Ramos (cell line): ENCODE measurements around the gene ZDHHC9.

Experiments used
- in situ Hi-C: fragments of 300-500 bp; cut with MboI; formaldehyde crosslinking; loops from one replicate; pipeline ENCODE4 v1.14.3; 2022; ENCODE audit warnings: low sequenced_read_pairs; ENCODE audit not compliant: unreplicated experiment

Gene ZDHHC9

DNA sequence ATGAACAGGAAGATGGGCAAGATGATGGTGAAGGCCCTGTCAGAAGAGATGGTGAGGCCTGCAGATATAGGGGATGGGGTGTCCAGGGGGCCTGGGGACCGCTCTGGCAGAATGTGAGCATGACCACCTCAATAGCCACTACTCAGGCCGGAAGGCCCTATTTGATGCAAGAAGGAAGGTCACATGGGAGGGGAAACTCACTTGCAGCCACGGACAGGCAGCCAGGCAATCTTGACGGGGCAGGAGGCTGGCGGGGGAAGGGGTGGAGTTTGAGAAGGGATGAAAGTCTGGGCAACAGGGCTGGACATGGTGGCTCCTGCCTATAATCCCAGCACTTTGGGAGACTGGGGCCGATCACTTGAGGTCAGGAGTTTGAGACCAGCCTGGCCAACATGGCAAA lies 55.2 kb downstream of the ZDHHC9 start:
- in situ Hi-C loops: no loop called here

DNA sequence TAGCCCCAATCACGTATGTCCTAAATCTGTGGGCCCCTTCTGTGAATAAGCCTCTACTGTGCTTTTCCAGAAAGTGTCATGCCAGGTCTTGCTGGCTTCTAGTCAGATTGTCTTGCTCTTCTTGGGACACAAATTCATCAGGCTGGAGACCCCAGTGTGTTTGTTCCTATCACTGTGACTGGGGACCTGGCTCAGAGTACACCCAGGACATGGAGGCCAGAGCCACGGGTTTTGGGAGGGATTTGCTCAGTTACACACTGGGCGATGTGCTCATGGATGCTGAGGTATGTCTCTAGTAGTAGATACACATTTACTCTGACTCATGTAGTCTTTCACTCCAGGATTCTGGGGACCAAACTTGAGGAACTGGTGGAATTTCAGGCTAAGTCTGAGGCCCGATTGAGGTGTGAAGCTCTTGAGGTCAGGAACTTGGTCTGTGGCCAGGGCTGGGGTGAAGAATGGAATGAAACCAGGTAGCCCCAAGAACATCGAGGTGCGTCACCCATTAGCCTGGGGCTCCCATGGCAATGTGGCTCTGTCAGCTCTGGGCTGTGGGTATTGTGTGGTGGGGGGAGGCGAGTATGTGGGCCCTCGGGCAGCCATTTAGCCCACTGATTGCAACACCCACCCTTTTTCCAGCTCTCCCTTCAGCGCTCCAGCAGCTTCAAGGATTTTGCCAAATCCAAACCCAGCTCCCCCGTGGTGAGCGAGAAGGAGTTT lies 56.2 kb downstream of the ZDHHC9 start:
- in situ Hi-C loops: no loop called here

DNA sequence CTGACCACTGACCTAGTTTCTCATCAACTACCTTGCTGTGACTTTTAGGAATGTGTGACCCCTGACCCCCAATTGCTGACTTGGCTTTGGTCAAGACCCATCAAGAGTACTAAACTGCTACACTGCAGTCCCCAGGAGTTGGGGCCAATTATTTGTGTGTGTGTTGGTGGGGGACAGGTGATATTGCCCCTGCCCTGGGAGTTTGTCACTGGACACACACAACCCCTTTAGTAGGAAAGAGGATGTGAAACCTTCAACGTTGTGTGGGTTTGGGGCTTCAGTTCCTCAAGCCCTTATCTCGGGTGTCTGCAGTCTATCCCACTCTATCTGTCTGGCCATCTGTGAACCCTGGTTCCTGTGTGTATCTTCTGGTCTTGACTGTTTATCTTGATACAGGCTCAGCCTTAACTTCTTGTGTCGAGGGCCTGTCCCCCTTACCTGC lies 57.5 kb downstream of the ZDHHC9 start:
- in situ Hi-C loops: no loop called here

DNA sequence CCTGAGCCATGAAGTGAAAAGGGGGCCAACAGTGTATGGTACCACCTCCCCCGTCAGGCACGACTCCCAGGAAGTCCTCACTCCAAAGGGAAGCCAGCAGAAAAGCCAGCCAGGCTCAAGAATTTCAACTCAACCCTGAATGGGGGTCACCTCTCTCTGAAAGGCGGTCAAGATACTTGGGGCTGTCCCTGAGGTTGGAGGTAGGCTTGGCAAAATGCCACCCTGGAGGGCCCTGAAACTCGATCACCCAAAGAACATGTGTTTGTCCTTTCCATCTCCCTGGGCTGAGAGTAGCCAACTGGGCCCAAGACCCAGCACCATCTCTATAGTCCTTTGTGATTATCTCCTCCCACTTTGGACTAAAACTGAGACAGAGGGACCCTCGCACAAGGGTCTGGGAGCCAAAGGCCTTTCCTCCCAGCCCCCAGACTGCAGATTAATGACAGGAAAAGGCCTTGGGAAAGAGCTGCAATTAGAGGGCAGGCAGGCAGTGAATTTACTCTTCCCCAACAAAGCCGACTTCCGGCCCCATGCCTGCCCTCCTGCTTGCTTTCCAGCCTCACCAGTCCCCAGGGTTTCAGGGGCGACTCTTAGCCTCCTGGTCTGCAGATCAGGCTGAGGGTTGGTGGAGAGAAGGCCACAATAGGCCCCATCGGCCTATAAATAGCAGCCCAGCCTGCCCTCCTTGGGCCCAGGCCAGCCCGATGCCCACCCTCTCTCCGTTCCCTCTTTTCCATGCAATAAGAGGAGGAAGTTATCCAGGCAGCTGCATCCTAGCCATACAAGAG lies 58.3 kb downstream of the ZDHHC9 start:
- in situ Hi-C loops: no loop called here

DNA sequence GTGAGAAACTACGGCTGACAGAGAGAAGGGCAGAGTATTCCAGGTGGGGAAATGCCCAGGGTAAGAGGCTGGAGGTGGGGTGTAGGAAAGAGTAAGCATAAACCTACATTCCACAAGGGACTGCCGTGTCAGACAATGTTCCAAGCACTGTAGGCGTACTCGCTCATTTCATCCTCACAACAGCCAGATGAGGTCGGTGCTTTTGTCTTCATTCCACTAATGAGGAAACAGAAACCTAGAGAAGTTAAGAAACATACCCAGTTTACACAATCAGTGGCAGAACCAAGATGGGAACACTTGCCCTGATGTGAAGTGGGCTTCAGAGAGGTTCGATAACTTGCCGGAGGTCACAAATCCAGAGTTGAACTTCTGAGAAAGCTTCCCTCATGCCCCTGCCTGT lies 59.3 kb downstream of the ZDHHC9 start:
- in situ Hi-C loops: no loop called here

DNA sequence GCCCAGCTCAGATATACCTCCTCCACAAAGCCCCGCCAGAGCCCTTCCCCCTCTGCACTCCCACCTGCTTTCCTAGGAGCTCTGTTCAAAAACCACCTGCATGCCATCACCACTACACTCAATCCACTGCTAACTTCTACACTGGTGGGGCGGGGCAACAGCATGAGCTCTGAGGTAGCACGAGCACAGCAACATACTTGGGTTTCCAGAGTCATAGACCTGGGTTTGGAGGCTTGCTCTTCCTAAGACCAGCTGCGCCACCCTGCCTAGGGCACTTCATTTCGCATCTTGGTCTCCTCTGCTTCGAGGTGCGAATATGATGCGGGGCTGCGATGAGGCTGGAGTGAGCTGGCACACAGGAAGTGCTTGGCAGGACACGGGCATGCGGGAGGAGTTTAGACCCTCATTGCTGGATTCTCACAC lies 60.4 kb downstream of the ZDHHC9 start:
- in situ Hi-C loops: no loop called here

DNA sequence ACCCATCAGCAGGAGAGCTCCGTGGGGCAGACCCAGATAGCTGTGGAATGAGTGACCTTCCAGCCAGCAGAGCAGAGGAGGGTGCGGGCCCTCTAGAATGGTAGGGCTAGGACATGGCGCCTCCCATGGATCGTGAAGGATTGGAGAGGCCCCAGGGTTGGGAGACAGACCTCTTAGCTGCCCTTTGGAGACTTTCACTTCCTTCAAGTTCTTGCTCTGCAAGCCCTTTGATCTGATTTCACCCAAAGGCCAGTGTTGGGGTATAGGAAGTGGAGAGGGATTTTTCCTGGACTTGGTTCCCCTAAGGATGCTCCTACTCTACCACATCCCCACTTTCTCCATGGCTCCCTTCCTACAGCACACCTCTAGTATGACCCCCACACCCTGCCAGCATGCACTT lies 61.0 kb downstream of the ZDHHC9 start:
- in situ Hi-C loops: no loop called here

DNA sequence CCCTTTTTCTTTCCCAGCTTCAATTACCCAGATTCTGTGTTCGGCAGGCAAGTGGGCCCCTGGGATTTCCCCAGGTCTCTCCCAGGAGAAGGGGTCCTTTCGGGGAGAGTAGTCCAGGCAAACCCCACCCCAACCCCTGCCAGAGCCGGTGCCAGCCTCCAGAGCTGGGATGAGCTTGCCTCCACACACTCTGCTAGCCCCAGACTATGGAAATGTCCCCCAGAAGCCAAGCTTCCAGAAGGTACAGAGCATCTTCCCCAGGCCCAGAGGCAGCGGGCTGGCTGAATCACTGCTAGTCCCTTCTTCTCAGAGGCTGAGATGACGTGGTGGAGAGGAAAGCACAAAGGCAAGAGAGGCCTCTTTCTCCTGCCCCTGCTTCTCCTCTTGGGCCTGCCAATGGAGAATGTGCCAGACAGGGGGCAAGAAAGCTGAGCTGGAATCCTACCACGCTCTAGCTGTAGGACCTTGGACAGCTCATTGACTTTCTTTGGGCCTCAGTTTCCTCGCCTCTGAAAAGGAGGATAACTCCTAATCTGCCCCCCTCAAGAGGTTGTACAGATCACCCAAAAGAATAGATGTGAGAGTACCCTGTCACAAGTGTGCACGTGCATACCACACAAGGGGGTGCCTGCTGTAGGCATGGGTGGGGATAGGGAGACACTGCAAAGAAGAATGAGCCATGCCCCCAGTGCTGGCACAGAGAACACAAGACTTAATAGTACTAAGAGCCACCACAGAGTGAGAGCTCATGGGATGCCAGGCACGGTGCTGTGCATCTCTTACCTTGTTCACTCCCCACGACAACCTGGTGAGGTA lies 61.8 kb downstream of the ZDHHC9 start:
- in situ Hi-C loops: no loop called here

DNA sequence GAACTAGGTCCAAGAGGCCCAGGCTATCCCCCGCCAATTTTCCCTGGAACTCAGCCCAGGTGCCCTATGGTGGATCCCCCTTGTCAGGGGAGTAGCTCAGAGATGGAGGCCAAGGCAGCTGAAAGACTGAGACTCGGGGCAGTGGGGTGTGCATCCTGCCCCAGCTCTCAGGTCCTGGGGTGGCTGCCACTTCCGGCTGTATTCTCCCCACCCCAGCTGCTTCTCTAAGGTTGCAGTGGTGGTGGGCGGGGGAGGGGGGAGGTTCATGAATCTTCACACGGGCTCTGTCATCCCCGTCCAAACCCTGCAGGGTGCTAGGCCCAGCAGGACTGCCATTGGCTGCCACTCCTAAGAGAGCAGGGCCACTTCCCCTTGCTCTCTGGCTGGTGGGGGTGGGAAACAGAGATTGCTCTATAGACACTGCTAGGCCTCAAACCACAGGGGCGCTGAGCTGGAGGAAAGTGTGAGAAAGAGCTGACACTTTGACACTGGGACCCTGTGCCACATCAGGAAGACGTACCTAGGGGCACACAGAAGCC lies 62.5 kb downstream of the ZDHHC9 start:
- in situ Hi-C loops: no loop called here

DNA sequence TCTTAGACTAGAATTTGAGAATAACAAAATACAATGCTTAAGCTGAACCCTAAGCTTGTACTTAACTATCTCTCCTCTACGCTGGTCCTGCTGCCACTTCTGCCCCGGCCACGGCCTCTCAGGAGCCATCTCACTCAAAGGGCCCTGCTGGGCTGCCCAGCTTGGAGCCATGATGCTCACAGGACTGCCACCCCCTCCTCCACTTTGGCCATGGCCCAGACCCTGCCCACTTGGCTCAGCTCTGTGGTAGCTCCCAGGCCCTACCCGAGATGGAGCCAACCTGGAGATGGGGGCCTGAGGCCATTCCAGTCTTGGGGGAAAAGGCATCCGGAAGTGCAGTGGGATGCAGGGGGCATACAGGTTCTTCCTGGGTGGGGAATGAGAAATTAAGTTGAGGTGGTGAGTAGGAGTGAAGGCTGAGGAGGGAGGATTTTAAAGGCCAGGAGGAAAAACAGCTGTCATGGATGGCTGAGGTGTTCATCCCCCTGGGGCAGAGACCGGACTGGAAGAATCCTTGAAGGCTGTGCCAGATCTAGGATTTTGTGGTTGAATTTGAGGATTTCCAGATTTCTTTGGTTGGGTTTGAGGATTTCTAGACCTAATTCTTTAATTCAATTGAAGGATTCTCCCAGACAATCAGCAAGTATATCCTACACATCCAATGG lies 63.1 kb downstream of the ZDHHC9 start:
- in situ Hi-C loops: no loop called here

DNA sequence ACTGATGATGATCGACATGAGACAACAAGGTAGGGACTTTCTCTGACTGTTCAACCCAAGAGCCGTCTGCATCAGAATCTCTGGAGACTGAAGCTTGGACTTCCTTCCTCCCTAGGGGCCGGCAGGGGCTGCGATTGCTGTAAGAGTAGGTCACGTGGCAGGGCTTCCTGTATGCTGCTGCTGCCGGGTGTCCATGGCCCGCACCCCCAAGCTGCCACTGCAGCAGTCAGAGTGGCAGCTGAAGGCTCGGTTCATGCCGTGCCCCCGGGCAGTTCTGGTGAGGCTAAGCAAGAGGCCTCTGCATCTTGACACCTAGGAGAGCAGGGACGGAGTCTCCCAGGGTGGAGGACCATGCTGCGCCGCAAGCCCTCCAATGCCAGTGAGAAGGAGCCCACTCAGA lies 63.9 kb downstream of the ZDHHC9 start, which contains the start of gene SASH3:
SASH3 (plus strand) TSS at position 203 of the 400 bp plus-strand sequence; CDS start at position 352, 149 bp downstream.
- in situ Hi-C loops: no loop called here

DNA sequence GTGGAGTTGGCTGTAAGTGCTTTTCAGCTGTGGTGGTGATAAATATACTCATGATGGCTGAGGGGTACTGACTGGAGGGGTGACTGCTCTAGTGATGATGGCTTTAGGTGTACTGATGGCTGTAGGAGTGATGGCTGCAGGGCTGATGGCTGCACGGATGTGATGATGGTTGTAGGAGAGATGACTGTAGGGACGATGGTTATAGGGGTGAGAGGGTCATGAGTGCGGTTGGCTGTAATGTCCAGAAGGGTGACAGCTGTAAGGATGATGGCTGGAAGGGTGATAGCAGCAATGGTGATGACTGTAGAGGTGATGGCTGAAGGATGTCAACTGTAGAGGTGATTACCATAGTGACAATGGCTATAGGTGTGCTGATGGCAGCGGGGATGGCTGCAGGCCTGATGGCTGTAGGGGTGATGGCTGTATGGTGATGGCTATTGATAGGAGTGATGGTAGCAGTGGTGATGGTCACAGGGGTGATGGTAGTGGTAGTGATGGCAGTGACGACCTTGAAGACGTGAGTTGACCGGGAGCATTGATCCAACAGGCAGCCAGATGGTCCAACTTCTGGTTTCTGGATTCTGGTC lies 64.5 kb downstream of the ZDHHC9 start:
- in situ Hi-C loops: no loop called here

DNA sequence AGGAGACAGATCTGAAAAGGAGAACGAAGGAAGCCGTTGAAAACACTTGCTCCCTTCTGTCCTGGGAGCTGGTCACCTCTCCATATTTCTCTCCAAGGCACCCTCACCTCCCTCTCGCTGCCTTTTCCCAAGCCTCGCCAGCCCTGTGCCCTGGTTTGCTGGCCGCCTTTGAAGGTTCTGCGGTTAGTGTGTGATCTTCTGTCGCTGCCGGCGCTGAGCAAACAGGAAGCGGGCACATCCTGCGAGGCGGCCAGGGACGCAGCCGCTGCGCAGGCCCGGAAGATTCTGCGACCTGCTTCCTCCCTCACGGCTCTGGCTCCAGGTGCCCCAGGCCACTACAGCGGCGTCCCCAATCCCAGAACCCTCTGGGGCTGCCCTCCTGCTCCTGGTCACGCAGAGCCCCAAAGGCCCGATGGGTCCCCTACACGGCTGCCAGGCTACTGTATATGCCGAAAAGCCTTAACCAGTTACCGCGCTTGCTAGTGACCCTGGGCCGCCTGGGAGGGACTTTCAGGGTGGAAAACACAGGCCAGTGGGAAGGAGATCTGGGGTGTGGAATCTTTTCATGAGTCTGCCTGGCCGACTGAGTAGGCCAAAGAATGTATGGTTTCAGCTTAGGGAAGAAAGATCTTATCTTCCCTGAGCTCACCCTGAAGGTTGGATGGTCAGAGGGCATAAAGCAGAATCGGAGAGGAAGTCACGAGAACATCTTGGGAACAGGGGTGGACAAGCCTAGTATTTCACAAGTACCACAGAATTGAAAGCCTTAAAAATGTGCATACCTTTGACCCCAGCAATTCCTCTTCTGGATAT lies 66.3 kb downstream of the ZDHHC9 start:
- in situ Hi-C loops: no loop called here

DNA sequence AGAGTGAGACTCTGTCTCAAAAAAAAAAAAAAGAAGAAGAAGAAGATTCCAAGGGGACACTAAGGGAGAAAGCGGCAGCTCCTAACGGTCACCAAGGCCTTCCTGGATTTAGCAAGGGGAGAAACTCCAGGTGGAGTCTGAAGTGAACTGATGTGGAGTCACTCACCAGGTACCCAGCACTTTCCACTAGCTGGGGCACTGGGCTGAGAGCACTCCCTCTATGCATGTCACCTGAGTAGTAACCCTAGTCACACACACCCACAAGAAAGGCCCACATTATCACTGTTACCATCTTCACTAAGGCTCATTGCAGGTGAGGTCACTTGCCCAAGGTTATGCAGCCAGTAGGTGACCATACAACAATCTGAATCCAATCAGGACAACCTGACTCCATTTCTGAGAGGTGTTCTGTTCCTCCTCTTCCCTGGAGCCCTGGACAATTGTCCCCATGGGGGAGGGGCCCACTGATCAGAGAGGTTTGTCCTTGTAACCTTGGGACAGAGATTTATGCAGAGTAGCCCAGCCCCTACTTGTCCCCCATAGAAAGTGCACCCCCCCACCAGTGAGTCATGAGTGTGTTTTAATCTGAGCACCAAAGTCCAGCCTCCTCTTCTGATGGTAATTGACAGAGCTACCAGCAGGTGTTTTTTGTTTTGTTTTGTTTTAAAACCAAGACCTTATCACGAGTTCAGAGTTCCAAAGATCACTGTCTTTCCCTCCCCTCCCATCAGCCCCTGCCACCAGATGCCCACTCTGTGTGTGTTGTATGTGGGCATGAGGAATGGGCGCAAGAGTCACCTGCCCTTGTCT lies 69.8 kb downstream of the ZDHHC9 start:
- in situ Hi-C loops: no loop called here

DNA sequence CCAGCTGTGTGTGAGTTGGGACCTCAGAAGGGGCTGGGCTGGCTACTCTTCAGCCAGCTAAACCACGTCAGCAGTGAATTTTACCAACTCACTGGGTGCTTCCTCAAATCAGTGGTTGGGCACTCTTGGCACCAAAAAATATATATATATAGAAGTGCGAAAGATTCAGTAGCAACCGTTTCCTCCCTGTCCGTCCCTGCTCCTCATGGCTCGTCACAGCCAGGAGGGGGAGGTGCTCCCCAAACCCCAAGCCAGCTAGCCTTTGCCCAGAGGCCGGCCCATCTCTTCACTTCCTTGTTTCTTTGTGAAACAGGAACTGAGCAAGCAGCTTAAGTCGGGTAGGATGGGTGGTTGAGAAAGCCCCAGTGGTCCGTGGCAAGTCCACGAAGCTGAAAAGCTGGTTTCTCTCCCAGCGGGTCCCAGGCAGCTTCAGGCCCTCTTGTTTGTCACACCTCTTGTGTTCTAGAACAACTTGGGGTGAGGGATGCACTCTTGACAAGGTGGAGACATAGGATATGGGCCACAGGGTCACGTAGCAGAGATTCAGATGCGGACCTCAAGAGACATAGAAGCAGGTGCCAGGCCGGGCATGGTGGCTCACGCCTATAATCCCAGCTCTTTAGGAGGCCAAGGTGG lies 70.8 kb downstream of the ZDHHC9 start:
- in situ Hi-C loops: no loop called here

DNA sequence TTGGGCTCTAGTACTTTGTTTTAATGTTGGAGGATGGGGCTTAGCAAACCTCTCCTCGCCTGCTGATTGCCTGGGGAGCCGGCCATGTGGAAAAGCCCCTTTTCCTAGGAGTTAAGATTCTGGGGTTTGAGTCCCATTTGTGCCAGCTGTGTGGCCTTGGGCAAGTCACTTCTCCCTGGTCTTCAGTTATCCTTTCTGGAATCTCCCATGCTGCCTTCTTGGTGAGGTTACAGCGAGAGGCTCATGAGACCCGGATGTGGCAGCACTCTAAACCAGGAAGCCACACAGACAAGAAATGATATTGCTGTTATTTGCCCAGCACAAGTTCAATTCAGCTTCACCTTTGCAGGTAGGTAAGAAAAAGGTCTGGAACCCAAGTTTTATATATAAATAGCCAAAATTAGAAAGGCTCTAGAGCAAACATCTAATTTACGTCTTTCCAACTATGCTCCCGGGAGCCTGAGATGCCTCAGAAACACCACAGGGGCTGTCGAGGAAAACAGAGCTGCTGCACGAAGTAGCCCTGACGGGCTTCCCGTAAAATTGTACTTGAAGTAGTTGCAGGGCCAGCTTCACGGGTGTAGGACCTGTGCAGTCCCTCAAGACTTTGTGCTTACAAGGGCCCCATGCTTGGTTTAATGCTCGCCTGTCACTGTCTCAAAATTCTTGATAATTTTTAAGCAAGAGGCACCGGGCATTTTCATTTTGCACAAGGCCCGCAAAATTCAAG lies 72.3 kb downstream of the ZDHHC9 start:
- in situ Hi-C loops: no loop called here
